Thyroid gland (tissue), 4 donors: Measurements from ENCODE around the gene AGBL1.

Source experiments
- POLR2A ChIP-seq, 2 donors: fragments of 450-650 bp; IDR thresholded peaks; one replicate each; pipeline ENCODE4 v1.6.1; 2017; ENCODE audit warnings: antibody characterized with exemption in 2 of 2, mild to moderate bottlenecking in 2 of 2, moderate library complexity in 1 of 2
- TF ChIP-seq, protein P1 (sequence below), 6 experiments: fragments of 200-600 bp in 3 of 6; fragments of 450-650 bp in 3 of 6; sonication (generic) in 3 of 6; IDR thresholded peaks; one replicate each; pipeline ENCODE4 v1.5.1; 2016 to 2019; ENCODE audit warnings: antibody characterized with exemption in 6 of 6, mild to moderate bottlenecking in 2 of 6, inconsistent platforms in 1 of 6, moderate library complexity in 1 of 6

DNA sequence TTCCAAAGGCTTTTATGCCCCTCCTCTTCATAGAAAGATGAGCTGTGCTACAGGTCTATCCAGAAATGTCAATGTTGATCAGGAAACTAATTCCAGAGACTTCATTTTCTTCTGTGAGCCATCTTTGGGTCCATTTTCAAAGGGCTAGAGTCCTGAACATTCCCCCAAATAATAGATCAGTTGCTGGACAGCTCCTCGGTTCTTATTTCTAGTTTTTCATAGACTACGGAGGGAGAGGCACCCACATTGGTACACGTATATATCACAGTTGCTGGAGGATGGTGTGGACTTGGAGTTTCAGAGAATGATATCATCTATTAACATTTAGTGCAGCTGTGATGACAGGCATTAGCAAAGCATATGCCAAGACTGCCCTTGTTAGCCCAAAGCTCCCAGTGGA, 59.1 kb downstream of the AGBL1 start:
- TF ChIP-seq, protein P1, sequence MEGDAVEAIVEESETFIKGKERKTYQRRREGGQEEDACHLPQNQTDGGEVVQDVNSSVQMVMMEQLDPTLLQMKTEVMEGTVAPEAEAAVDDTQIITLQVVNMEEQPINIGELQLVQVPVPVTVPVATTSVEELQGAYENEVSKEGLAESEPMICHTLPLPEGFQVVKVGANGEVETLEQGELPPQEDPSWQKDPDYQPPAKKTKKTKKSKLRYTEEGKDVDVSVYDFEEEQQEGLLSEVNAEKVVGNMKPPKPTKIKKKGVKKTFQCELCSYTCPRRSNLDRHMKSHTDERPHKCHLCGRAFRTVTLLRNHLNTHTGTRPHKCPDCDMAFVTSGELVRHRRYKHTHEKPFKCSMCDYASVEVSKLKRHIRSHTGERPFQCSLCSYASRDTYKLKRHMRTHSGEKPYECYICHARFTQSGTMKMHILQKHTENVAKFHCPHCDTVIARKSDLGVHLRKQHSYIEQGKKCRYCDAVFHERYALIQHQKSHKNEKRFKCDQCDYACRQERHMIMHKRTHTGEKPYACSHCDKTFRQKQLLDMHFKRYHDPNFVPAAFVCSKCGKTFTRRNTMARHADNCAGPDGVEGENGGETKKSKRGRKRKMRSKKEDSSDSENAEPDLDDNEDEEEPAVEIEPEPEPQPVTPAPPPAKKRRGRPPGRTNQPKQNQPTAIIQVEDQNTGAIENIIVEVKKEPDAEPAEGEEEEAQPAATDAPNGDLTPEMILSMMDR (IDR thresholded peaks at IDR 0.05): no peak
- no peak for TF ChIP-seq POLR2A (IDR thresholded peaks at IDR 0.05)
